Activated CD8-positive, alpha-beta memory T cell treated with anti-CD3 and anti-CD28 coated beads, Interleukin-2, amount 50 U/mL, for 48 hours (primary cell): Measurements from ENCODE around the gene BAK1.

ENCODE experiments used
- DNase-seq: peaks from one replicate; pipeline ENCODE4 v3.0.0-alpha.2; 2020

Gene BAK1

GRCh38 chr6:33607784-33608161, 27.7 kb upstream of the BAK1 start:
- DNase-seq = no peak

- no peak for DNase-seq
Measured at GRCh38 chr6:33607126-33607783, 27.2 kb upstream of the BAK1 start.

DNA sequence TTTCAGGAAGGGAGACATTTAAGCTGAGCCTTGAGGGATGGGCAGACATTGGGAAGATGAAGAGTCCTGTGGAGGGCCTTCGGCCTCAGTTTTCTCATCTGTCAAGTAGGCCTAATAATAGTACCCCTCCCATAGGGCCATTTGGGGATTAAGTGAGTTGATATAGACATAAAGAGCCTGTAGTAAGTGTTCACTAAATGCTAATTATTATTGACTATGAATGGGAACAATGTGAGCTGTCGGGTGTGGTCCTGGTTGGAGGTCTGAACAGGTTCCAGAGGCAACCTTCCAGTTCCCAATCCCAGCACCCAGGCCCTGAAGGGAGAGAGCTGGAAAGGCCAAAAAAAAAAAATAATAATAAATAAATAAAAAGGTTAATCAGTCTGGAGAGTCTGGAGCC, 26.6 kb upstream of the BAK1 start:
- DNase-seq = no peak

DNA sequence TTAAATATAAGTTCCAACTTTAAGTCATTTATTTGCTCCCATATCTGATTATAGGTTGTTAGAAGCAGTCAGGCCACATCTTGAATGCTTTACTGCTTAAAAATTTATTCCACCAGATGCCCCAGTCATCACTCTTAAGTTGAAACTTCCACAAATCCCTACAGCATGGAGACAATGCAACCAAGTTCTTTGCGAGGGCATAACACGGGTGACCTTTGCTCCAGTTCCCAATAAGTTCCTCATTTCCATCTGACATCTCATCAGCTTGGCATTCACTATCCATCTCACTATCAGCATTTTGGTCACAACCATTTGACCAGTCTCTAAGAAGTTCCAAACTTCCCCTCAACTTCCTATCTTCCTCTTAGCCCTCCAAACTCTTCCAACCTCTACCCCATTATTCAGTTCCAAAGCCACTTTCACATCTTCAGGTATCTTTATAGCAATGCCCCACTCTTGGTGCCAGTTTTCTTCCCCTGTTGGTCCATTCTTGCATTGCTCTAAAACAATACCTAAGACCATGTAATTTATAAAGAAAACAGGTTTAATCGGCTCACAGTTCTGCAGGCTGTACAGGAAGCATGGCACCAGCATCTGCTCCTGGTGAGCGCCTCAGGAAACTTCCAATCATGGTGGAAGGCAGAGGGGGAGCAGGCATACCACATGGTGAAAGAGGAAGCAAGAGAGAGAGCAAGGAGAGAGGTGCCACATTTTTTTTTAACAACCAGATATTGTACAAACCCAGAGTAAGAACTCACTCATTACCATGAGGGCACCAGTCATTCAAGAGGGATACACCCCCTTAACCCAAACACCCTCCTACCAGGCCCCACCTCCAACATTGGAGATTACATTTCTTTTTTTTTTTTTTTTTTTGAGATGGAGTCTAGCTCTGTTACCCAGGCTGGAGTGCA, 25.1 kb upstream of the BAK1 start:
- DNase-seq = no peak

DNA sequence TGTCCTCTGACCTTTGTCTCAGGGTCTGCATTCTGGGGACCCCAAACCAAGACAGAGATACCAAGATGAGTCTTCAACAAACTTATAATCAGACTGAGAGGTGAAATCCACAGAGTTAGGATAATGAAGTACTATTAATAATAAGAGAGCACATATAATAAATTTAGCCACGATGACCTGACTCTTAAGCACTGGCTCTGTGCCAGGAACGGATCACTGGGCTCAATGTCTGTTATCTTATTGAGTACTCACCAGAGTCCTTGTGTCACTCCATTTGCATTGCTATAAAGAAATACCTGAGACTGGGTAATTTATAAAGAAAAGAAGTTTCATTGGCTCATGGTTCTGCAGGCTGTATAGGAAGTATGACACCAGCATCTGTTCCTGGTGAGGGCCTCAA, 22.1 kb upstream of the BAK1 start:
- DNase-seq = no peak

DNA sequence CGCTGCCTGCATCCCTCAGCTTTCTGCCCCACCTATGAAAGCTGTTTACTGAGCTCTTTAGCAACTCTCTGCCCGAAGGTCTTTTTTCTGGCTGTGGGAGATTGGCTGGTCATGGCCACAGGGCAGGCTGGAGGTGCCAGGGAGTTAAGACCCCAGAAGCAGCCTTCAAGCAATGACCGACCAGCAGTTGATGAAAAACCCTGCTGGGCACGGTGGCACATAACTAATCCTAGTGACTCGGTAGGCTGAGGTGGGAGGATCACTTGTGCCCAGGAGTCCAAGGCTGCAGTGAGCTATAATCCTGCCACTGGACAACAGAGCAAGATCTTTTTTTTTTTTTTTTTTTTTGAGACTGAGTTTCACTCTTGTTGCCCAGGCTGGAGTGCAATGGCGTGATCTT, 20.7 kb upstream of the BAK1 start:
- no peak for DNase-seq

- no peak for DNase-seq
Measured at GRCh38 chr6:33599413-33599938, 19.4 kb upstream of the BAK1 start.

DNA sequence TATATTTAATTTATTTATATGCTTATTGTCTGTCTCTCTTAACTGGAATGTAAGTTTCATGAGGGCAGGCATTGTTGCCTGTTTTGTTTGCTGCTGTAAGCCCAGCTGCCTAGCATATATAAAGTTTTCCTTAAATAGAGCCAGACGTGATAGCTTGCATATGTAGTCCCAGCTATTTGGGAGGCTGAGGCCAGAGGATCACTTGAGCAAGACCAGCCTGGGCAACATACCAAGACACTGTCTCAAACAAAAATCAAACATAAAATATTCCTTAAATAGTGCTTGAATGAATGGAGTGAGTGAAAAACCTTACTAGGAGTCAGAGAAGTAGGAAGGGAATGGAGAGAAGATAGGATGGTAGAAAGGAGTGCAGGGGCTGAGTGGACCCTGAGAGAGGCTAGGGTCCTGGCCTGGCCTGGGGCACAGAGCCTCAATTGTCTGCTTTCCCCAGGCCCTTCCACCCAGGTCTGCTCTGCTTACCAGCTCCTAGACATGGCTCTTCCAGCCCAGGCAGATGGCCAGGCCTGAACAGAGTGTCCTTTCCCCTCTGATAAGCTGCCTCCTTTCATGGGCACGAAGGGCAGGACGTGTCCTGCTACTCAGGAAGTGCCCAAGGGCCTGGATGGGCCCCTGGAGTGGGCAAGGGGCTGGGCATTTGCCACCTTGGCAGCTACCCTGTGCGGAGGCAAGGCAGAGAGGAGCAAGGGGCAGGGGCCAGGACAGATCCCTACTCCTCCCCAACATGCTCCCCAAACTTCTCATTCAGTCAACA, 17.7 kb upstream of the BAK1 start:
- DNase-seq = peak; percentile 49

- peak; percentile 62 for DNase-seq
Measured at GRCh38 chr6:33596894-33597293, 16.8 kb upstream of the BAK1 start.

- peak; percentile 46 for DNase-seq
Measured at GRCh38 chr6:33595001-33595846, 15.1 kb upstream of the BAK1 start.

DNA sequence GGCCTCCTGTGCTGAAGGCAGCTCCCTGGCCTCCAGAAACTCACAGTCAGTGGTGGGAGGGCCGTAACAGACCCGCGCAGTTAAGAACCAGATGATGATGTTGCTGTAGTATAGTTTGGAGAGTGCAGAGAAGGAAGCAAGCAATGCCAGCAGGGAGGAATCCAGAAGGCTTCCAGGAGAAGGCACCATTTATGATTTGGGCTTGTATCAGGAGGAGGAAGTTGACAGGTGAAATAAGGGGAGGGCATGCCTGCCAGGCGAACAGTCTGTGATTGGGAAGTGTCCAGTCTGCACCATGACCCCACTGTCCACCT, 13.3 kb upstream of the BAK1 start:
- DNase-seq = no peak

DNA sequence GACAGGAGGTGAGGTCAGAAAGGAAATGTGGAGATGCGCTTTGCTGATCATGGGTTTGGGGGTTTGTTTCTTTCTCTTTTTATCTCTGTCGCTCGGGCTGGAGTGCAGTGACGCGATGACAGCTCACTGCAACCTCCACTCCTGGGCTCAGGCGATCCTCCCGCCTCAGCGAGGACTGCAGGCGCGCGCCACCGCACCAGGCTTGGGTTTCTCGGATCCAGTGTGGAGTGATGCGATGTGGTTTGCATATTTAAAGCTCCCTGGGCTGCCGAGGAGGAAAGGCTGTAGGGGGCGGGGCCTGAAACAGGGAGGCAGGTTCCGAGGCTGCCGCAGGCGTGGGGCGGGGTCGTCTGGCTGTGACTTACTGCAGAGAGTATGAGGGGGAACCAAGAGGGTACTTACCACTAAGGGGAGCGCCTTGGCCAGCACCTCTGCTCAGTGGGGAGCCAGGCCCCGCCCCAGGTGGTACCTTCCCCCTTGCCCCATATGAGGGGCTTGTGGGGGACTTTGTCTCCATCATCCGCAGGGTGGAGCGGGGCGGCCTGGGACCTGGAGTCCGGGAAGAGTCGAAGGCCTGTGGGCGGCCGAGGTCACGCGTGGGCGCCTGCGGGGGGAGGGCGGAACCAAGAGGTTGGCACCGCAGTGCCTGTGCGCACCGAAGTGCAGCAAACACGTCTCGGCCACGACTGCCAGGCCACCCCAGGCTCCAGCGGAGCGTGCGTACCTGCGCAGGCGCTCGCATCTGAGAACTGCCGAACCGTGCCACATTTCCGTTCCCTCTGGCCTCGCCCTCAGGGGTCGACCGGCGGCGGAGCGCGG, 12.7 kb upstream of the BAK1 start:
- DNase-seq = peak; percentile 75

DNA sequence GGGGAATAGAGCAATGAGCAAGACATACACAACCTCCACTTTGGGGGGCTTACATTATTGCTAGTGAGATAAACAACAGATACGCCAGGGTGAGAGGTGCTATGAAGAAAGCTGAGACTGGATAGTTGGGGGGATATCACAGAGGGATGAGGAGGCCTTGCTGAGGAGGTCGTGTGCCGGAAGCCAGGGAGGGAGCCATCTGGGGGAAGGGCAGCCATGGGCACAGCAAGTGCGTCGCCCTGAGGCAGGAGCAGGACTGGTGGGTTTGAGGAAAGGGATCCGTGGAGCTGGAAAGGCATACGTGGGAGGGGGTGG, 12.2 kb upstream of the BAK1 start:
- DNase-seq = peak; percentile 54

GRCh38 chr6:33591424-33592032, 11.5 kb upstream of the BAK1 start:
- DNase-seq = no peak

GRCh38 chr6:33590531-33591198, 10.6 kb upstream of the BAK1 start:
- no peak for DNase-seq

GRCh38 chr6:33589731-33590530, 9.9 kb upstream of the BAK1 start:
- peak; percentile 74 for DNase-seq

GRCh38 chr6:33589392-33589730, 9.3 kb upstream of the BAK1 start:
- DNase-seq = no peak

DNA sequence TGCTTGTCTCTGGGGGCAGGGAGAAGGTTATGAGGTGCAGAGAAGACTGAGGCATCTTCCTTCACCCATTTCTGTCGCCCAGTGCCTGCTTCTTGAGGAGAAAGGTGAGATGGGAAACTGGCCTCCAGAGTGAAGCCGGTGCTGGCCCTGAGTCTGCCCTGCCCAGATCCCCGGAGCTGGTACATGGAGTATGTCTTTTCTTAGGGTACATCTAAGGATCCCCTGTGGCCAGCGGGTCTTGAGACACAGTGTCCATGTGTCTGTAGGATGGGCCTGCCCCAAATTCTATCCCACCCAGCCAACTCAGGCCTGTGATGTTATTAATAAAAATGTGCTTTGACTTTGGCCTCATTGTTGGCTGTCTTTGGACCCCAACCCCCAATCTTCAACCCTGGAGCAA, 8.8 kb upstream of the BAK1 start:
- no peak for DNase-seq

DNA sequence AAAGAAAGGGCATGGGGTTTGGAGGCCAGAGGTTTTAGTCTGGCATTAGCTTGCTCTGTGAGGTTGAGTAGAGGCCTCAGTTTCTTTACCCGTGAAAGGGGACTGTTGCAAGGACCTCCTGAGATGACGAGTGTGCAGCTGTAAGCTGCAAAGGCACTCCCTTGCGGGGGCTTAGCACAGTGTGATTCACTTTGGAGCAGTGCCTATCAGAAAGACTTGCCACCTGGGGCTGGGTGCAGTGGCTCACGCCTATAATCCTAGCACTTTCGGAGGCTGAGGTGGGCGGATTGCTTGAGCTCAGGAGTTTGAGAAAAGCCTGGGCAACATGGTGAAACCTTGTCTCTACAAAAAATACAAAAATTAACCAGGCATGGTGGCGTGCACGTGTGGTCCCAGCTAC, 7.5 kb upstream of the BAK1 start:
- DNase-seq = no peak

- no peak for DNase-seq
Measured at GRCh38 chr6:33586108-33586640, 6.1 kb upstream of the BAK1 start.
